Measurements from ENCODE around the gene GTF2F2. TPM values are rescaled to one million over a fixed set of nuclear protein-coding genes. Genes with fewer than 3 reads are reported as not detected.

Gene GTF2F2
- total and polyA plus RNA-seq, 2 donors (not counting 3 experiments of a cell fraction or from before 2014, with no cell fraction given): 7.5 to 23.6 TPM

GRCh38 chr13:45208132-45208531 is 87.8 kb downstream of the GTF2F2 start:
- no TSS peak for BruUV-seq (replicated peaks)
- FAIRE-seq (no peak), DNase-seq (ENCODE audit: low read depth, low spot score) (no peak)
- TF ChIP-seq JUN (IDR thresholded peaks at IDR 0.05; ENCODE audit: borderline replicate concordance, insufficient read depth, insufficient read length, low read depth) (no peak), MYC (IDR thresholded peaks at IDR 0.05; ENCODE audit: low read depth, low read length) (no peak), GATA2 (IDR thresholded peaks at IDR 0.05; ENCODE audit: insufficient read depth, insufficient read length, low read depth, low read length) (no peak), POLR2AphosphoS5 (IDR thresholded peaks at IDR 0.05; ENCODE audit: insufficient read depth, low read depth, low read length) (no peak), POLR2A (IDR thresholded peaks at IDR 0.05; ENCODE audit: low read depth, low read length) (no peak), FOS (IDR thresholded peaks at IDR 0.05; ENCODE audit: borderline replicate concordance, insufficient read depth, low read length) (no peak), CTCF (IDR thresholded peaks at IDR 0.05; ENCODE audit: extremely low read depth in 1 of 2, insufficient read depth in 1 of 2, low read depth in 1 of 2, low read length in 2 of 2) (no peak), EZH2 (IDR thresholded peaks at IDR 0.05; ENCODE audit: borderline replicate concordance, low read depth, low read length, severe bottlenecking) (no peak)
- TF ChIP-seq, protein P1, sequence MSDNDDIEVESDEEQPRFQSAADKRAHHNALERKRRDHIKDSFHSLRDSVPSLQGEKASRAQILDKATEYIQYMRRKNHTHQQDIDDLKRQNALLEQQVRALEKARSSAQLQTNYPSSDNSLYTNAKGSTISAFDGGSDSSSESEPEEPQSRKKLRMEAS (IDR thresholded peaks at IDR 0.05; ENCODE audit: insufficient read depth, insufficient read length): no peak
- Histone ChIP-seq H3K27me3 (ENCODE audit: control insufficient read depth in 2 of 2, insufficient read depth in 2 of 2, low read length in 2 of 2) (no peaks in the 10 kb centered on the region), H3K4me1 (ENCODE audit: control insufficient read depth, extremely low read depth, insufficient read depth, low read length) (peaks cover 23% of the 10 kb centered on the region), H3K4me3 (replicated peaks in 1 of 3; ENCODE audit: insufficient read depth in 1 of 3, low read depth in 1 of 3, low read length in 3 of 3) (no peak overlapping the region), H2AFZ (ENCODE audit: low read depth, low read length) (no peak overlapping the region), H3K9me3 (replicated peaks; ENCODE audit: control insufficient read depth, insufficient read depth, low read length) (no peaks in the 10 kb centered on the region), H3K9ac (replicated peaks; ENCODE audit: extremely low read depth, insufficient read depth, low read length) (no peak overlapping the region), H3K36me3 (ENCODE audit: control insufficient read depth in 2 of 2, extremely low read depth in 1 of 2, insufficient read depth in 2 of 2, low read length in 2 of 2) (no peaks in the 10 kb centered on the region), H3K27ac (ENCODE audit: insufficient read depth, low read depth, low read length) (no peak overlapping the region), H3K4me2 (ENCODE audit: insufficient read depth, low read length) (no peak overlapping the region), H3K9me1 (replicated peaks; ENCODE audit: control insufficient read depth, extremely low read depth, insufficient read depth, low read length) (no peaks in the 10 kb centered on the region), H3K79me2 (ENCODE audit: control insufficient read depth, insufficient read depth, low read length) (no peaks in the 10 kb centered on the region), H4K20me1 (replicated peaks; ENCODE audit: control insufficient read depth, extremely low read depth, insufficient read depth, low read length) (no peaks in the 10 kb centered on the region)
- intact Hi-C loops (cut with micrococcal nuclease): loop anchor here (5.0 kb wide), 1 partner anchor 86 kb away; the partner anchor contains the start of gene GTF2F2
- CTCF ChIA-PET: interaction anchor here (1.9 to 2.6 kb wide), 2 partner anchors 73 to 161 kb away, joined by 7 read pairs; no protein-coding TSS in a partner anchor
- dilution Hi-C loops (cut with MboI; ENCODE audit: extremely low pct_ligation_motif_present, low sequenced_read_pairs): no loop called here
- POLR2A ChIA-PET: no interaction called here
